Skin epidermis (tissue), 12 donors: ENCODE results near the gene CNRIP1.

Source experiments
- H3K27ac ChIP-seq, 21 experiments: fragments of 200-600 bp; sonication (generic) in 11 of 21; one replicate each; pipeline ENCODE4 v1.5.0; 2020; ENCODE audit warnings: mild to moderate bottlenecking in 3 of 21, inconsistent platforms in 2 of 21, moderate library complexity in 2 of 21
- H3K4me3 ChIP-seq, 7 experiments: fragments of 200-600 bp; sonication (generic) in 2 of 7; one replicate each; pipeline ENCODE4 v1.5.0; 2020; ENCODE audit warnings: inconsistent platforms in 2 of 7, mild to moderate bottlenecking in 2 of 7, moderate library complexity in 1 of 7

CNRIP1 gene

DNA sequence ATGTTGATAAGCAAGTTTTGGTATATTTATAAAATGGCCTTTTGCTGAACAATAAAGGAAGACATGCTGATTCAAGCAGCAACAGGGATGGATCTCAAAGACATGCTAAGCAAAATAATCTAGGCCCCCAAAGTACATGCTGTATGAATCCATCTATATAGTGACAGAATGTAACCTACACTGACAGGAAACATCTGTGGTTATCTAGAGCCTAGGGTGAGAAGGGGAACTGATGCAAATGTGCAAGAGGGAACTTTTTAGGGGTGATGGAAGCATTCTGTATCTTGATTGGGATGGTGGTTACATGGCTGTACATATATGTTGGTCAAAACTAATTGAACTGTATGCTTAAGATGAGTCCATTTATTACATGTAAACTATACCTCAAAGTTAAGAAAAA lies 24.2 kb downstream of the CNRIP1 start:
- H3K4me3 ChIP-seq = no peak overlapping the region
- H3K27ac ChIP-seq = no peak overlapping the region

DNA sequence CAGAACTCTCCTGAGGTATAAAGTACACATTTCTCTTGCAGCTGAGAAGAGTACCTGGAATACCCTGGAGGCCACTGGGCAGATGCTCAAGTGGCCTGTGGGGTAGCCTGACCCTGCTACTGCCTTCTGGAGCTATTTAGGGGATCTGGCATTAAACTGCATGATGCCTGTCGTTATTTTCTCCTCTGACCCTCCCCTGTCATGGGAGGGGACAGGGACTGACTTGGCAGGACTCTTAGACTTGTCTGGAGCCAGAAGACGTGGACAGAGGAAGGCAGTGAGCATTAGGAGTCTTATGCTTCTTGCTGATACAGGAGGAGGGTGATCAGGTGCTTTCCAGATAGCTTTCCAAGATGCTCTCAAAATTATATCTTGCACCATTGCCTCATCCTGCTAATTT lies 24.8 kb downstream of the CNRIP1 start:
- no peak overlapping the region for H3K27ac ChIP-seq
- no peak overlapping the region for H3K4me3 ChIP-seq

- H3K27ac ChIP-seq = no peak overlapping the region
- H3K4me3 ChIP-seq = no peak overlapping the region
Measured at GRCh38 chr2:68294187-68294586, 25.6 kb downstream of the CNRIP1 start.

DNA sequence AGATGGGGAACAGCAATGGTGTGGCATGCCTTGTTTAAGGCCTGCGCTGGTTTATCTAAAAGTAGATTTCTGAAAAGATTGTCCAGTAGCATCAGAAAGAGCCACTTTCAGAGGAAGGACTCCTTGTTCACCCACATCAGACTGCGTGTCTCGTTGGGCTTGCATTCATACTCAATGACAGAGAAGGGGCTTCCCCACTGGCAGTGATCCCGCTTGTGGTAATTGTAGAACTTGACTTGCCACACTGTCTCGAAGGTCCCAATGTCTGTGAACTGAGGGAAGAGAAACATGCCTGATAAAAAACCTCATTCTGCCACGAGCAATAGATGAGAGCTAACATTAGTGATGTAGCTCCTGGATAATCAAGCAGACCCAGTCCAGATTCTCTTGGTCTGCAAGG lies 26.0 kb downstream of the CNRIP1 start:
- H3K4me3 ChIP-seq = no peak overlapping the region
- H3K27ac ChIP-seq = no peak overlapping the region

DNA sequence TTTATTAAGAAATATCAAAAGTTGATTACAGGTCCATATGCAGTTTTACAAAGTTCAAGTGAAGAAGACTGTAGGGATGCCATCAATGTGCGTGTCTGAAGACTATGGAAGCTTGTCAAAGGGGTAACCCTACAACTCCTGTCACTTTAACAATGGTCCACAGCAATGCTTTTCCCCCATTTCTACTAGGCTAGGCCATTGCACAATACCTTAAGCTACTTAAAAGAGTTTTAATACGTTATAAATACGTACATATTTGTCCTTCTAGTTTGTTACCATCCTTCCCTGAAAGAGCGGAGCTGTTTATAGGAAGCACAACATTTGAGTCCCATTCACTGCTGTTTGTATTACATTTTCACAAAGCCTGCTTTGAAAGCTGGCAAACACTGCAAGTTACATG lies 26.7 kb downstream of the CNRIP1 start:
- Histone ChIP-seq H3K4me3 (no peak overlapping the region), H3K27ac (no peak overlapping the region)

- no peak overlapping the region for H3K4me3 ChIP-seq
- no peak overlapping the region for H3K27ac ChIP-seq
Measured at GRCh38 chr2:68292108-68292710, 27.5 kb downstream of the CNRIP1 start.

GRCh38 chr2:68291314-68291713 lies 28.4 kb downstream of the CNRIP1 start:
- H3K4me3 ChIP-seq = no peak overlapping the region
- H3K27ac ChIP-seq = no peak overlapping the region

DNA sequence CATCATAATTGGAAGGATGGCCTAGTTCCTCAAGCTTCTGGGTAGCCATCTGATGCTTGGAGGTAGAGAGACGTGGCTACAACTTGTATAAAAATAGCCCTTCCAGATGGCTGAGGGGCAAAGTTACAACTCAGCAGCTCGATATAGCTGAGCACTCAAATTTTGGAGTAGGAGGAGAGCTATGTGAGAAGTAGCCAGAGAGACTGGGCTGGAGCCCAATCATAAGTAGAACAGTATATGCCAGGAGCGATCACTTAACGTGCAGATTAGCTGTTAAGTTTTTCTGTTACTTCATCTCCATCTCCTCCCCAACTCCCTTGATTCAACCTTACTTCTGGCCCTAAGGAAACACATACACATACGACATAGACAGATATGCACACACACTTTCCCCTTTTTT lies 28.8 kb downstream of the CNRIP1 start:
- Histone ChIP-seq H3K4me3 (no peak overlapping the region), H3K27ac (no peak overlapping the region)

DNA sequence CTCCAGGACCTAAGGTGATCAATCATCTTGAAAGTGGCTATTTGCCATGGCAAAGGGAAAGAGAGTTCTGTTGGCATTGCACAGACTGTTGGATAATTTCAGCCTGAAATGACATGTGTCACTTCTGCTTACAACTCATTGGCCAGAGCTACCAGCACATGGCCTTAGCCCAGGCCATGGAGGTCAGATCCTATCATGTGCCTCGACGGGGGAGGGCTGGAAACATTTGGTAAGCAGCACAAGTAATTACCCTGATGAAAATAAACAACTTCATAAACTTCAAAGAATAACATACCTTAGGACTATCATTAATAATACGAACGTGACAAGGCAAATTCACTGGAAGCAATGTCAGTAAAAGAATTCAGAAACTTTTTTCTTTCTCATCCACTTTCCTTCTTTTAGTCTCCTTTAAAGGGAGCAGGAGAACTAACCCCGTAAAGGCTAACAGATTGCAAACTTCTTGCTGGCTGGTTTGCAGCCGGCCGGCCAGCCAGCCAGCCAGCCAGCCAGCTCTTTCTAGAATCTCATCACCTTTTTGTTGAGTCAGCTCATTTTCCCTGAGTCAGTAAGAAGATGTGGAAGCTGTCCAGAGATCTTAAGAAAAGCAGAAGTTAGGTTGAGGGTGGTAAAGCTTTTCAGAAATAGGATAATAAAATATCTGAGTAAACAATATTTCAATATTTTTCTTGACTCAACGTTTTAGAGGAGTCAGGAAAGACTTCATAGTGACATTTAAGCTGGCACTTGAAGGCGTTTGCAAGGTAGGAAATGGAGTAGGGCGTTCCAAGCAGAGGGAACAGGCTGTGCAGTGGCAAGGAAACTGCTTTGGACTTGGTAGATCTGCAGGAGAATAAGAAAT lies 31.9 kb downstream of the CNRIP1 start:
- no peak overlapping the region for H3K4me3 ChIP-seq
- H3K27ac ChIP-seq = peak overlapping the region in 7 of 21 experiments; percentile 16 to 70 (median 48)

DNA sequence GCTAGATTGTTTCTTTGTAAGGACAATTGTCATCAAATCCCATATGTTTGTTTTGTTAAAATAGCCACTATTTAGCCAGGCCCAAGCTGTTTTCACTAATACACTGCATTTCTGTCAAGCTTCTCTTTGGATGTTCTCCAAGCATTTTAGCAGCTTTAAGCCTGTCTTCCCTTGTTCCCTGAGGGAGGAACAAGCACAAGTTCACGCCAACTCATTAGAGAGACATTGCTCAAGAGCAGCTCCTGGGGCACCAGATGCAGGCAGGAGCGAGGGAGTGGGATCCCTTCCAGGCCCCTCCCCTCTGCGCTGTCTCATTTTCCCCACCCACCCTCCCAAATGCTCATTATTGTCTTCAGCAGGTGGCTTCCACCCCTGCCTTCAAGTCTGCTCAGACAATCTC lies 34.9 kb downstream of the CNRIP1 start:
- H3K27ac ChIP-seq = no peak overlapping the region

GRCh38 chr2:68283419-68283812 lies 36.3 kb downstream of the CNRIP1 start:
- no peak overlapping the region for H3K4me3 ChIP-seq
- peak overlapping the region in 1 of 21 experiments; percentile 42 for H3K27ac ChIP-seq

More for the DNA sequence above, 34.9 kb downstream of the CNRIP1 start:
- H3K4me3 ChIP-seq = no peak overlapping the region

- Histone ChIP-seq H3K4me3 (no peak overlapping the region), H3K27ac (no peak overlapping the region)
Measured at GRCh38 chr2:68282811-68283418, 36.8 kb downstream of the CNRIP1 start.

DNA sequence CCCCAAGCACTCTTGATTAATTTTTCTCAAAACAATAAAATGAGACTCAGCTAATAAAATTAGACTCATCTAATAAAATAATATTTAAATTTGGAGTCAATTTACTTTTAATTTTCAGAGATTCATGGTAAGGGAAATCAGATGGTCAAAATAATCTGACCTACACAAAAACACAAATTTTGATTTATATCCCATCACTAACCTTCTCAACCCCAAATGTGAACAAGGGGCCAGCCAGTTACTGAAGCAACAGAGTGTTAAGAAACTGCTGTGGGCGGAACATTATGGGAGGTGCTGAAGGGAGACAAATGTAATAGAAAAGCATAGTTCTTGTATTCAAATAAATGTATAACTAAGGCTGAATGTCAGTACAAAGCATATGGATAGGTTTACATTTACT lies 39.0 kb downstream of the CNRIP1 start:
- no peak overlapping the region for H3K4me3 ChIP-seq
- peak overlapping the region in 4 of 21 experiments; percentile 3 to 34 (median 12) for H3K27ac ChIP-seq

GRCh38 chr2:68280348-68280747 lies 39.4 kb downstream of the CNRIP1 start:
- Histone ChIP-seq H3K27ac (peak overlapping the region in 4 of 21 experiments; percentile 3 to 34 (median 8)), H3K4me3 (no peak overlapping the region)

- peak overlapping the region in 5 of 21 experiments; percentile 2 to 45 (median 14) for H3K27ac ChIP-seq
- no peak overlapping the region for H3K4me3 ChIP-seq
Measured at GRCh38 chr2:68279691-68280090, 40.1 kb downstream of the CNRIP1 start.

GRCh38 chr2:68278169-68278568 lies 41.6 kb downstream of the CNRIP1 start:
- Histone ChIP-seq H3K27ac (no peak overlapping the region), H3K4me3 (no peak overlapping the region)

DNA sequence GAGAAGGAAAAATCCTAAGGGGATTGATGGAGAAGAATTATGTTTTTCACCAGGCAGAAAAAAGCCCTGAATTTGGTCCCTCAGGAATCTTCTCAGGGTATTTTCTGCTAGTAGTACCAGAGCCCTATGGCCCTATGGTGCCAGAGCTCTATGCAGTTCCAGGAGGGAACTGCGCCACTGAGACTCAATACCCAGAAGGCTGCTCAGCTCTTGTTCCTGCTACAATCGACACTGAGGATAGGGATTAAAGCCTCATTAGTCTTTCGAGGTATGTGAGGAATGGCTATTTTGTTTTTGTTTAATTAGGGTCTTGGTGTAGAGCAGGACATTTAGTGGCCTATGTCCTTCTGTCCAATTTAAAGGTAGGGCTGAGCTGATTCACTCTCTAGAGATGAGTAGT lies 45.7 kb downstream of the CNRIP1 start:
- Histone ChIP-seq H3K4me3 (no peak overlapping the region), H3K27ac (no peak overlapping the region)

- Histone ChIP-seq H3K4me3 (no peak overlapping the region), H3K27ac (peak overlapping the region in 2 of 21 experiments; percentile 17 to 39)
Measured at GRCh38 chr2:68272246-68272994, 47.3 kb downstream of the CNRIP1 start.

GRCh38 chr2:68266655-68267054 lies 53.1 kb downstream of the CNRIP1 start:
- Histone ChIP-seq H3K27ac (no peak overlapping the region), H3K4me3 (no peak overlapping the region)

DNA sequence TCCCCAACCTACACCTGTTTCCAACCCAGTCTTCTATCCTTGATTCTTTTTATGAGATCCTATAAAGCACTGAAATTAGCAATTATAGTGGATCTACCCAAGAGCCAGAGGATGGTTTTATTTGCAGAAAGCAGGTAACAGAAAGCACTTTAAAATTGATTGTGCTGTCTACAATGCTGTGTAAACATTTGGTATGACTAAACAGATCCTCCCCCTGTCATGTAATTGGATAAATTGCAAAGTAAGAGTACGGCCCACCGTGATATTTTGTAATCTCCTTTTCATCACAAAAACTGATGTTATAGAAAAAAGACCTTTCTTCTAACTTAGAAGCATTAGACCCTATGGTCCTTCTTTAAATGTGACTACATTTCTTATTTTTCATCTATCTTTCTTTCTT lies 56.1 kb downstream of the CNRIP1 start:
- no peak overlapping the region for H3K27ac ChIP-seq
- no peak overlapping the region for H3K4me3 ChIP-seq
